22Rv1 (cell line): Measurements from ENCODE around the gene OSCP1.
A peak's percentile ranks its signal among the peaks of the same experiment; 100 is the strongest.

Experiments used
- H3K27ac ChIP-seq: fragments of 450-650 bp; 2 replicates; pipeline ENCODE4 v1.5.1; 2017
- CTCF ChIP-seq: fragments of 450-650 bp; IDR thresholded peaks from 2 replicates; pipeline ENCODE4 v1.5.1; 2017; ENCODE audit warnings: mild to moderate bottlenecking
- ZFX ChIP-seq: fragments of 450-650 bp; IDR thresholded peaks from 2 replicates; pipeline ENCODE4 v1.6.1; 2017; ENCODE audit warnings: antibody characterized with exemption, borderline replicate concordance

The OSCP1 gene

GRCh38 chr1:36396359-36396758 is 53.9 kb downstream of the OSCP1 start:
- peak overlapping the region; percentile 79; the same call in 1 of the 2 replicates for H3K27ac ChIP-seq
- TF ChIP-seq CTCF (no peak), ZFX (no peak)

GRCh38 chr1:36393686-36394085 is 56.6 kb downstream of the OSCP1 start:
- H3K27ac ChIP-seq, result no peak overlapping the region
- TF ChIP-seq CTCF, result no peak
- no peak for TF ChIP-seq ZFX

- TF ChIP-seq ZFX (no peak), CTCF (no peak)
These were observed 57.4 kb downstream of the OSCP1 start for GRCh38 chr1:36392836-36393235.

GRCh38 chr1:36391271-36391670 is 59.0 kb downstream of the OSCP1 start:
- TF ChIP-seq ZFX (no peak), CTCF (no peak)
- no peak overlapping the region for H3K27ac ChIP-seq

More at GRCh38 chr1:36392836-36393235, 57.4 kb downstream of the OSCP1 start:
- H3K27ac ChIP-seq, result no peak overlapping the region

- no peak overlapping the region for H3K27ac ChIP-seq
- TF ChIP-seq ZFX (no peak), CTCF (no peak)
These were observed 59.8 kb downstream of the OSCP1 start for GRCh38 chr1:36390411-36390810.

GRCh38 chr1:36389999-36390398 is 60.3 kb downstream of the OSCP1 start:
- no peak for TF ChIP-seq CTCF
- TF ChIP-seq ZFX, result no peak
- no peak overlapping the region for H3K27ac ChIP-seq

GRCh38 chr1:36389261-36389660 is 61.0 kb downstream of the OSCP1 start:
- TF ChIP-seq ZFX (no peak), CTCF (no peak)
- H3K27ac ChIP-seq, result no peak overlapping the region
